DND-41 (cell line): ENCODE data around the gene FEM1A.
"Not testable (repeated sequence)": the region's sequence is repeated elsewhere in the genome, so short reads cannot be mapped to it uniquely, and the experiment has no call there.

ENCODE experiments used
- ATAC-seq: fragments of 200-7000 bp; cut with Tn5 transposase; 3 replicates; pipeline ENCODE4 v1.9.1; 2021; ENCODE audit warnings: low read depth; ENCODE audit not compliant: insufficient read depth
- DNase-seq: peaks from one replicate; pipeline ENCODE4 v3.0.0-alpha.2; 2020
- H2AFZ ChIP-seq: 2 replicates; pipeline ENCODE4 v1.6.0; 2012; ENCODE audit warnings: low read depth, low read length
- H3K27ac ChIP-seq: 2 replicates; pipeline ENCODE4 v1.5.1; 2012; ENCODE audit warnings: low read length, inconsistent platforms
- H3K27me3 ChIP-seq: fragments of 200-600 bp; sonication (generic); 2 replicates; pipeline ENCODE4 v1.6.0; 2012; ENCODE audit warnings: low read length, mild to moderate bottlenecking, inconsistent platforms; ENCODE audit not compliant: insufficient read depth, poor library complexity
- H3K36me3 ChIP-seq: 2 replicates; pipeline ENCODE4 v1.5.1; 2012; ENCODE audit warnings: low read length, inconsistent platforms; ENCODE audit not compliant: insufficient read depth
- H3K4me1 ChIP-seq: 2 replicates; pipeline ENCODE4 v1.5.1; 2012; ENCODE audit warnings: mild to moderate bottlenecking, low read length; ENCODE audit not compliant: insufficient read depth
- H3K4me2 ChIP-seq: 2 replicates; pipeline ENCODE4 v1.6.0; 2012; ENCODE audit warnings: mild to moderate bottlenecking, moderate library complexity, low read length, inconsistent platforms; ENCODE audit not compliant: insufficient read depth
- H3K4me3 ChIP-seq, 2 experiments: fragments of 200-600 bp in 1 of 2; shearing (Covaris generic) in 1 of 2; 2 replicates each; pipeline ENCODE4 v1.5.1; 2012 to 2016; ENCODE audit warnings: inconsistent platforms in 2 of 2, low read length in 2 of 2, mild to moderate bottlenecking in 2 of 2, low read depth in 1 of 2, moderate library complexity in 1 of 2
- H3K79me2 ChIP-seq: 2 replicates; pipeline ENCODE4 v1.6.0; 2012; ENCODE audit warnings: low read length, inconsistent platforms; ENCODE audit not compliant: insufficient read depth
- H3K9ac ChIP-seq: 2 replicates; pipeline ENCODE4 v1.6.0; 2012; ENCODE audit warnings: low read depth, mild to moderate bottlenecking, inconsistent platforms, low read length, moderate library complexity
- H3K9me3 ChIP-seq: 2 replicates; pipeline ENCODE4 v1.5.1; 2012; ENCODE audit warnings: low read length, moderate library complexity, mild to moderate bottlenecking, inconsistent platforms; ENCODE audit not compliant: insufficient read depth, severe bottlenecking
- H4K20me1 ChIP-seq: 2 replicates; pipeline ENCODE4 v1.6.0; 2012; ENCODE audit warnings: low read length; ENCODE audit not compliant: insufficient read depth
- EZH2 ChIP-seq: IDR thresholded peaks from 3 replicates; pipeline ENCODE4 v1.6.1; 2012; ENCODE audit warnings: borderline replicate concordance, low read depth, mild to moderate bottlenecking, moderate library complexity, low read length, inconsistent platforms; ENCODE audit not compliant: severe bottlenecking
- TF ChIP-seq, protein P1 (sequence below): IDR thresholded peaks from 2 replicates; pipeline ENCODE4 v1.5.1; 2012; ENCODE audit warnings: borderline replicate concordance, low read length, moderate library complexity, mild to moderate bottlenecking; ENCODE audit not compliant: poor library complexity, severe bottlenecking; ENCODE audit errors: extremely low read depth

FEM1A gene

GRCh38 chr19:4774136-4774535, 17.4 kb upstream of the FEM1A start:
- no peaks in the 10 kb centered on the region for H3K4me1 ChIP-seq
- no peaks in the 10 kb centered on the region for H3K9me3 ChIP-seq
- no peak overlapping the region for H3K27ac ChIP-seq
- peaks cover 14% of the 10 kb centered on the region for H4K20me1 ChIP-seq
- no peak overlapping the region for H3K9ac ChIP-seq
- no peak for DNase-seq
- H3K4me2 ChIP-seq: no peak overlapping the region
- H3K4me3 ChIP-seq: no peak overlapping the region
- no peaks in the 10 kb centered on the region for H3K27me3 ChIP-seq
- H3K79me2 ChIP-seq: no peaks in the 10 kb centered on the region
- H2AFZ ChIP-seq: no peak overlapping the region
- no peak for ATAC-seq
- no peaks in the 10 kb centered on the region for H3K36me3 ChIP-seq
- TF ChIP-seq, protein P1, sequence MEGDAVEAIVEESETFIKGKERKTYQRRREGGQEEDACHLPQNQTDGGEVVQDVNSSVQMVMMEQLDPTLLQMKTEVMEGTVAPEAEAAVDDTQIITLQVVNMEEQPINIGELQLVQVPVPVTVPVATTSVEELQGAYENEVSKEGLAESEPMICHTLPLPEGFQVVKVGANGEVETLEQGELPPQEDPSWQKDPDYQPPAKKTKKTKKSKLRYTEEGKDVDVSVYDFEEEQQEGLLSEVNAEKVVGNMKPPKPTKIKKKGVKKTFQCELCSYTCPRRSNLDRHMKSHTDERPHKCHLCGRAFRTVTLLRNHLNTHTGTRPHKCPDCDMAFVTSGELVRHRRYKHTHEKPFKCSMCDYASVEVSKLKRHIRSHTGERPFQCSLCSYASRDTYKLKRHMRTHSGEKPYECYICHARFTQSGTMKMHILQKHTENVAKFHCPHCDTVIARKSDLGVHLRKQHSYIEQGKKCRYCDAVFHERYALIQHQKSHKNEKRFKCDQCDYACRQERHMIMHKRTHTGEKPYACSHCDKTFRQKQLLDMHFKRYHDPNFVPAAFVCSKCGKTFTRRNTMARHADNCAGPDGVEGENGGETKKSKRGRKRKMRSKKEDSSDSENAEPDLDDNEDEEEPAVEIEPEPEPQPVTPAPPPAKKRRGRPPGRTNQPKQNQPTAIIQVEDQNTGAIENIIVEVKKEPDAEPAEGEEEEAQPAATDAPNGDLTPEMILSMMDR: no peak
- TF ChIP-seq EZH2: no peak

GRCh38 chr19:4775627-4776152, 15.8 kb upstream of the FEM1A start:
- Histone ChIP-seq H3K9ac (no peak overlapping the region), H4K20me1 (0 out of 2 replicates have a peak, but pooled peaks cover 4% of the 10 kb centered on the region), H3K4me3 (no peak overlapping the region), H3K9me3 (no peaks in the 10 kb centered on the region), H2AFZ (no peak overlapping the region), H3K27ac (no peak overlapping the region), H3K79me2 (no peaks in the 10 kb centered on the region), H3K4me2 (no peak overlapping the region), H3K27me3 (no peaks in the 10 kb centered on the region), H3K36me3 (no peaks in the 10 kb centered on the region), H3K4me1 (no peaks in the 10 kb centered on the region)
- no peak for DNase-seq
- TF ChIP-seq, protein P1: no peak
- no peak for TF ChIP-seq EZH2
- no peak for ATAC-seq

GRCh38 chr19:4776436-4777211, 14.9 kb upstream of the FEM1A start:
- DNase-seq (no peak), ATAC-seq (no peak)
- no peak overlapping the region for H3K4me3 ChIP-seq
- no peak overlapping the region for H3K9ac ChIP-seq
- no peaks in the 10 kb centered on the region for H3K9me3 ChIP-seq
- no peak for TF ChIP-seq EZH2
- TF ChIP-seq, protein P1: no peak
- H3K36me3 ChIP-seq: no peaks in the 10 kb centered on the region
- no peak overlapping the region for H2AFZ ChIP-seq
- no peaks in the 10 kb centered on the region for H3K4me1 ChIP-seq
- H4K20me1 ChIP-seq: 0 out of 2 replicates have a peak, but pooled peaks cover 3% of the 10 kb centered on the region
- no peaks in the 10 kb centered on the region for H3K27me3 ChIP-seq
- no peak overlapping the region for H3K4me2 ChIP-seq
- H3K27ac ChIP-seq: no peak overlapping the region
- no peaks in the 10 kb centered on the region for H3K79me2 ChIP-seq

GRCh38 chr19:4778124-4778523, 13.4 kb upstream of the FEM1A start:
- not testable (repeated sequence) for H3K79me2 ChIP-seq, H3K27ac ChIP-seq, H3K9ac ChIP-seq, H3K4me1 ChIP-seq, H2AFZ ChIP-seq, H3K4me3 ChIP-seq, H4K20me1 ChIP-seq, H3K9me3 ChIP-seq, H3K4me2 ChIP-seq, H3K36me3 ChIP-seq, DNase-seq, ATAC-seq, H3K27me3 ChIP-seq
